ENCODE results near the gene VPS36. TPM values are rescaled to one million over a fixed set of nuclear protein-coding genes. Genes with fewer than 3 reads are reported as not detected.
A peak's percentile ranks its signal among the peaks of the same experiment; 100 is the strongest.

VPS36 gene
- total and polyA plus RNA-seq, 2 donors (not counting 1 experiment from before 2014, with no cell fraction given) = 17.5 to 71.5 TPM

GRCh38 chr13:52454459-52454819, 4.0 kb upstream of the VPS36 start:
- H3K27ac ChIP-seq (ENCODE audit: low read length in 2 of 2) = peak overlapping the region; percentile 93 to 94
- peak overlapping the region; percentile 79 for H3K4me2 ChIP-seq (replicated peaks; ENCODE audit: low read depth, low read length, poor library complexity, severe bottlenecking)
- H3K27me3 Mint-ChIP-seq = no peaks in the 10 kb centered on the region
- peak overlapping the region; percentile 92 for H3K9ac ChIP-seq (ENCODE audit: low read length)
- peaks cover 36% of the 10 kb centered on the region for H3K4me1 Mint-ChIP-seq
- H3K4me1 ChIP-seq (ENCODE audit: control insufficient read depth in 2 of 2, insufficient read depth in 2 of 2, low read length in 2 of 2) = peaks cover 21 to 23% of the 10 kb centered on the region in 2 donors
- H3K4me3 ChIP-seq (ENCODE audit: control extremely low read depth in 1 of 5, extremely low read depth in 1 of 5, insufficient read depth in 1 of 5, low read depth in 2 of 5, low read length in 4 of 5) = peak overlapping the region; percentile 73 to 98 (median 91)
- peaks cover 42% of the 10 kb centered on the region for H3K79me2 ChIP-seq (ENCODE audit: control insufficient read depth, insufficient read depth, low read length)
- ATAC-seq (ENCODE audit: low read depth) (no peak), DNase-seq (peak; percentile 79)
- no peaks in the 10 kb centered on the region for H3K27me3 ChIP-seq (replicated peaks in 1 of 4; ENCODE audit: control extremely low read depth in 1 of 4, control insufficient read depth in 3 of 4, insufficient read depth in 4 of 4, low read length in 3 of 4)
- TF ChIP-seq CTCF (IDR thresholded peaks at IDR 0.05) (no peak), EZH2 (IDR thresholded peaks at IDR 0.05; ENCODE audit: borderline replicate concordance, insufficient read depth, low read depth, low read length, poor library complexity, severe bottlenecking) (no peak)
- peak overlapping the region; percentile 98 for H3K27ac Mint-ChIP-seq
- H3K9me3 ChIP-seq (ENCODE audit: control extremely low read depth in 1 of 3, control insufficient read depth in 2 of 3, insufficient read depth in 1 of 3, low read length in 2 of 3) = no peaks in the 10 kb centered on the region
- ChIA-PET POLR2A (no interaction called here), CTCF (no interaction called here)
- H3K9me3 Mint-ChIP-seq (ENCODE audit: insufficient read depth) = no peaks in the 10 kb centered on the region
- intact Hi-C loops (cut with micrococcal nuclease) = loop anchor here (2.0 to 10.0 kb wide), 4 partner anchors 260 to 870 kb away; partner anchors contain the start of genes DHRS12 and WDFY2
- H4K20me1 ChIP-seq (ENCODE audit: control insufficient read depth, insufficient read depth, low read length, poor library complexity, severe bottlenecking) = peaks cover 6% of the 10 kb centered on the region
- H3K4me3 Mint-ChIP-seq = peak overlapping the region; percentile 97
- 0% methylated on average over 3 of the region's 8 CpGs for WGBS (ENCODE audit: insufficient coverage)
- peak overlapping the region; percentile 83 for H2AFZ ChIP-seq (ENCODE audit: insufficient read depth, low read depth, low read length, poor library complexity, severe bottlenecking)
- H3K36me3 ChIP-seq (replicated peaks in 1 of 2; ENCODE audit: control extremely low read depth in 1 of 2, control insufficient read depth in 1 of 2, extremely low read depth in 1 of 2, insufficient read depth in 2 of 2, low read length in 1 of 2) = peaks cover 1 to 9% of the 10 kb centered on the region in 2 experiments

DNA sequence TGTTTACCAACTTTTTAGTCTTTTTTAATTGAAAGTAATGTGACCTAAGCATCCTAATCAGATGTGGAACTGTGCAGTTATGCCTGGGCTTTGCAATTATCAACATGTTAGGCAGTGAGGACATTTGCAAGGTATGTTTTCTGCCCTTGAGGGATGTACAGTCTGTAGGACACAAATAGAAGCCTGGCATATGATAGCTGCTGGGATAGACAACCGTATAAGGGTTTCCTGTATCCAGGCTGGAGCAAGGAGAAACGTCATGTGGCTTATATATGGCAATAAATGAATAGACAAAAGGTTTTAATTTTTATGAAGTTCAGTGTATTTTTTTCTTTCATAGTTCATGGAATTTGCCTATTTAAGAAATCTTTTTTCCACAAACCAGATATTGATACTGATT, 2.0 kb upstream of the VPS36 start:
- Mint-ChIP-seq H3K27me3 (no peaks in the 10 kb centered on the region), H3K4me3 (no peak overlapping the region), H3K4me1 (peaks cover 48% of the 10 kb centered on the region), H3K27ac (no peak overlapping the region), H3K9me3 (ENCODE audit: insufficient read depth) (no peaks in the 10 kb centered on the region)
- DNase-seq (no peak), ATAC-seq (ENCODE audit: low read depth) (no peak)
- H4K20me1 ChIP-seq (ENCODE audit: control insufficient read depth, insufficient read depth, low read length, poor library complexity, severe bottlenecking) = peaks cover 17% of the 10 kb centered on the region
- WGBS (ENCODE audit: insufficient coverage) = 100% methylated on average over 1 of the region's 2 CpGs
- H3K4me3 ChIP-seq (ENCODE audit: control extremely low read depth in 1 of 5, extremely low read depth in 1 of 5, insufficient read depth in 1 of 5, low read depth in 2 of 5, low read length in 4 of 5) = no peak overlapping the region
- intact Hi-C loops (cut with micrococcal nuclease) = loop anchor here (5.0 to 10.0 kb wide), 2 partner anchors 635 to 868 kb away; partner anchors contain the start of gene WDFY2
- ChIA-PET CTCF (no interaction called here), POLR2A (no interaction called here)
- H3K4me1 ChIP-seq (ENCODE audit: control insufficient read depth in 2 of 2, insufficient read depth in 2 of 2, low read length in 2 of 2) = peaks cover 32 to 38% of the 10 kb centered on the region in 2 donors
- no peaks in the 10 kb centered on the region for H3K27me3 ChIP-seq (replicated peaks in 1 of 4; ENCODE audit: control extremely low read depth in 1 of 4, control insufficient read depth in 3 of 4, insufficient read depth in 4 of 4, low read length in 3 of 4)
- peaks cover 0 to 6% of the 10 kb centered on the region in 2 experiments for H3K36me3 ChIP-seq (replicated peaks in 1 of 2; ENCODE audit: control extremely low read depth in 1 of 2, control insufficient read depth in 1 of 2, extremely low read depth in 1 of 2, insufficient read depth in 2 of 2, low read length in 1 of 2)
- no peak overlapping the region for H3K27ac ChIP-seq (ENCODE audit: low read length in 2 of 2)
- H3K79me2 ChIP-seq (ENCODE audit: control insufficient read depth, insufficient read depth, low read length) = peaks cover 43% of the 10 kb centered on the region
- no peak overlapping the region for H2AFZ ChIP-seq (ENCODE audit: insufficient read depth, low read depth, low read length, poor library complexity, severe bottlenecking)
- TF ChIP-seq EZH2 (IDR thresholded peaks at IDR 0.05; ENCODE audit: borderline replicate concordance, insufficient read depth, low read depth, low read length, poor library complexity, severe bottlenecking) (no peak), CTCF (IDR thresholded peaks at IDR 0.05) (no peak)
- H3K9ac ChIP-seq (ENCODE audit: low read length) = no peak overlapping the region
- H3K9me3 ChIP-seq (ENCODE audit: control extremely low read depth in 1 of 3, control insufficient read depth in 2 of 3, insufficient read depth in 1 of 3, low read length in 2 of 3) = no peaks in the 10 kb centered on the region
- no peak overlapping the region for H3K4me2 ChIP-seq (replicated peaks; ENCODE audit: low read depth, low read length, poor library complexity, severe bottlenecking)

All from B cell (primary cell).